Endothelial cell of umbilical vein (primary cell): ENCODE data around the gene ZNF814. TPM values are rescaled to one million over a fixed set of nuclear protein-coding genes. Genes with fewer than 3 reads are reported as not detected.

Experiments
- BruUV-seq: library from RNA; stranded (reverse); fragments of 400-500 nt; replicated peaks from 2 replicates; lab custom pipeline; 2021; lab: Mats Ljungman, UMichigan
- CTCF ChIA-PET: fragments of 300-600, 350-600 bp; sonication (Branson Sonifier 250); formaldehyde crosslinking; loops from one replicate; lab custom pipeline; 2021; ENCODE audit warnings: antibody characterized with exemption, inconsistent platforms; lab: Charles Lee
- POLR2A ChIA-PET: fragments of 300-600, 350-600 bp; sonication (Branson Sonifier 250); formaldehyde crosslinking; loops from one replicate; lab custom pipeline; 2021; ENCODE audit warnings: antibody characterized with exemption, inconsistent platforms; lab: Charles Lee
- DNase-seq: peaks from one replicate; pipeline ENCODE4 v3.0.0-alpha.2; 2011; ENCODE audit warnings: low read depth, low spot score
- FAIRE-seq: peaks from 2 replicates; lab custom pipeline; 2011; peaks lifted over from hg19 to GRCh38; lab: Jason Lieb, UNC
- H2AFZ ChIP-seq: 2 replicates; pipeline ENCODE4 v1.6.0; 2012; ENCODE audit warnings: low read depth, low read length, control low read depth, inconsistent platforms
- H3K27ac ChIP-seq: 2 replicates; pipeline ENCODE4 v1.5.1; 2011; ENCODE audit warnings: low read depth, mild to moderate bottlenecking, control low read depth, low read length, moderate library complexity; ENCODE audit not compliant: insufficient read depth
- H3K27me3 ChIP-seq, 2 experiments: 2 replicates each; pipeline versions ENCODE4 v1.6.0 to v1.6.1; 2011; ENCODE audit warnings: low read length in 2 of 2, mixed read lengths in 1 of 2; ENCODE audit not compliant: control insufficient read depth in 2 of 2, insufficient read depth in 2 of 2
- H3K36me3 ChIP-seq, 2 experiments: 2 replicates in 1 of 2; 3 replicates in 1 of 2; pipeline ENCODE4 v1.5.1; 2011; ENCODE audit warnings: low read length in 2 of 2, mild to moderate bottlenecking in 1 of 2, moderate library complexity in 1 of 2; ENCODE audit not compliant: control insufficient read depth in 2 of 2, insufficient read depth in 2 of 2; ENCODE audit errors: extremely low read depth in 1 of 2
- H3K4me1 ChIP-seq: 3 replicates; pipeline ENCODE4 v1.5.1; 2011; ENCODE audit warnings: mild to moderate bottlenecking, low read length; ENCODE audit not compliant: control insufficient read depth, insufficient read depth; ENCODE audit errors: extremely low read depth
- H3K4me2 ChIP-seq: 2 replicates; pipeline ENCODE4 v1.6.1; 2011; ENCODE audit warnings: low read length, control low read depth, mixed read lengths; ENCODE audit not compliant: insufficient read depth
- H3K4me3 ChIP-seq, 3 experiments: fragments of 200-600 bp in 1 of 3; sonication (generic), shearing (Covaris generic) in 1 of 3; replicated peaks in 1 of 3; 2 replicates each; pipeline ENCODE4 v1.5.1; 2011 to 2016; ENCODE audit warnings: control low read depth in 3 of 3, low read length in 3 of 3, mild to moderate bottlenecking in 2 of 3, inconsistent platforms in 1 of 3, low read depth in 1 of 3, moderate library complexity in 1 of 3; ENCODE audit not compliant: insufficient read depth in 1 of 3
- H3K79me2 ChIP-seq: 2 replicates; pipeline ENCODE4 v1.6.0; 2012; ENCODE audit warnings: low read length, inconsistent platforms; ENCODE audit not compliant: control insufficient read depth, insufficient read depth
- H3K9ac ChIP-seq: replicated peaks from 2 replicates; pipeline ENCODE3; 2011; ENCODE audit warnings: low read length, control low read depth; ENCODE audit not compliant: insufficient read depth; ENCODE audit errors: extremely low read depth
- H3K9me1 ChIP-seq: replicated peaks from 3 replicates; pipeline ENCODE4 v1.6.0; 2011; ENCODE audit warnings: mild to moderate bottlenecking, low read length; ENCODE audit not compliant: control insufficient read depth, insufficient read depth; ENCODE audit errors: extremely low read depth
- H3K9me3 ChIP-seq: replicated peaks from 2 replicates; pipeline ENCODE4 v1.5.1; 2012; ENCODE audit warnings: low read length, inconsistent platforms; ENCODE audit not compliant: control insufficient read depth, insufficient read depth
- H4K20me1 ChIP-seq: replicated peaks from 2 replicates; pipeline ENCODE3; 2011; ENCODE audit warnings: mild to moderate bottlenecking, low read length; ENCODE audit not compliant: control insufficient read depth, insufficient read depth; ENCODE audit errors: extremely low read depth
- CTCF ChIP-seq, 2 donors: IDR thresholded peaks; 1 replicate in 1 of 2; 2 replicates in 1 of 2; pipeline ENCODE4 v1.5.1; 2011; ENCODE audit warnings: low read length in 2 of 2, mild to moderate bottlenecking in 2 of 2, moderate library complexity in 2 of 2, control low read depth in 1 of 2, inconsistent platforms in 1 of 2, low read depth in 1 of 2; ENCODE audit not compliant: insufficient read depth in 1 of 2; ENCODE audit errors: extremely low read depth in 1 of 2
- EZH2 ChIP-seq: IDR thresholded peaks from 2 replicates; pipeline ENCODE4 v1.6.1; 2012; ENCODE audit warnings: borderline replicate concordance, low read depth, mild to moderate bottlenecking, moderate library complexity, low read length, inconsistent platforms; ENCODE audit not compliant: severe bottlenecking
- FOS ChIP-seq: IDR thresholded peaks from 2 replicates; pipeline ENCODE4 v1.6.1; 2011; ENCODE audit warnings: mild to moderate bottlenecking, low read length, moderate library complexity, borderline replicate concordance; ENCODE audit not compliant: insufficient read depth
- GATA2 ChIP-seq: IDR thresholded peaks from 2 replicates; pipeline ENCODE4 v1.7.0; 2011; ENCODE audit warnings: low read depth, mild to moderate bottlenecking, moderate library complexity, mixed read lengths, low read length; ENCODE audit not compliant: insufficient read length, insufficient read depth
- JUN ChIP-seq: IDR thresholded peaks from 2 replicates; pipeline ENCODE4 v1.6.1; 2011; ENCODE audit warnings: borderline replicate concordance, low read depth; ENCODE audit not compliant: insufficient read length, insufficient read depth
- MAX ChIP-seq: IDR thresholded peaks from 2 replicates; pipeline ENCODE4 v1.6.1; 2011; ENCODE audit not compliant: insufficient read depth, insufficient read length
- MYC ChIP-seq: IDR thresholded peaks from one replicate; pipeline ENCODE4 v1.6.1; 2011; ENCODE audit warnings: mild to moderate bottlenecking, low read depth, low read length
- POLR2A ChIP-seq: IDR thresholded peaks from 2 replicates; pipeline ENCODE4 v1.6.1; 2012; ENCODE audit warnings: low read depth, mild to moderate bottlenecking, control low read depth, low read length
- POLR2AphosphoS5 ChIP-seq: IDR thresholded peaks from 2 replicates; pipeline ENCODE4 v1.6.1; 2012; ENCODE audit warnings: low read depth, mild to moderate bottlenecking, control low read depth, low read length, moderate library complexity; ENCODE audit not compliant: insufficient read depth
- dilution Hi-C: fragments of 300-500 bp; cut with MboI; formaldehyde crosslinking; loops from one replicate; pipeline ENCODE4 v1.15.0; 2019; ENCODE audit warnings: low sequenced_read_pairs; ENCODE audit not compliant: extremely low pct_ligation_motif_present
- intact Hi-C: fragments of 100-400 bp; cut with micrococcal nuclease; formaldehyde crosslinking; loops from one replicate; pipeline ENCODE4 v1.10.0; 2022
- polyA plus RNA-seq, 4 experiments: library from polyadenylated mRNA; depleted of rRNA in 3 of 4; stranded (reverse) in 3 of 4; unstranded in 1 of 4; fragments of >200 nt; gene quantifications; 2 replicates each; pipeline versions ENCODE4 v1.2.1 to v1.2.3, GENCODE V29; 2011 to 2012; ENCODE audit warnings: missing spikeins in 1 of 4
- total RNA-seq: library from RNA; stranded (reverse); gene quantifications from 2 replicates; pipeline ENCODE4 v1.2.3, GENCODE V29; 2021

The ZNF814 gene
- total and polyA plus RNA-seq, 2 donors (not counting 3 experiments of a cell fraction or from before 2014, with no cell fraction given): 5.7 to 7.9 TPM

GRCh38 chr19:57905258-57905657, 16.4 kb upstream of the ZNF814 start:
- H4K20me1 ChIP-seq: no peaks in the 10 kb centered on the region
- POLR2A ChIA-PET: no interaction called here
- no peak for TF ChIP-seq CTCF (IDR thresholded peaks at IDR 0.05; ENCODE audit: extremely low read depth in 1 of 2, insufficient read depth in 1 of 2, low read depth in 1 of 2, low read length in 2 of 2)
- no peak for TF ChIP-seq FOS
- TF ChIP-seq JUN: no peak
- TF ChIP-seq GATA2: no peak
- no peak for TF ChIP-seq MAX
- no peak for TF ChIP-seq EZH2
- TF ChIP-seq MYC: no peak
- no peak for TF ChIP-seq POLR2AphosphoS5
- TF ChIP-seq POLR2A: no peak
- CTCF ChIA-PET: no interaction called here
- intact Hi-C loops (no loop called here), dilution Hi-C loops (no loop called here)
- H3K4me3 ChIP-seq: no peak overlapping the region
- H3K9me3 ChIP-seq: peaks cover 4% of the 10 kb centered on the region
- H2AFZ ChIP-seq: no peak overlapping the region
- no TSS peak for BruUV-seq
- no peaks in the 10 kb centered on the region for H3K9me1 ChIP-seq
- no peak overlapping the region for H3K4me2 ChIP-seq
- H3K27me3 ChIP-seq: no peaks in the 10 kb centered on the region
- no peak overlapping the region for H3K9ac ChIP-seq
- no peaks in the 10 kb centered on the region for H3K79me2 ChIP-seq
- no peak for DNase-seq
- peaks cover 0 to 2% of the 10 kb centered on the region in 2 experiments for H3K36me3 ChIP-seq
- no peaks in the 10 kb centered on the region for H3K4me1 ChIP-seq
- FAIRE-seq: no peak
- H3K27ac ChIP-seq: no peak overlapping the region
